Activated CD4-positive, alpha-beta T cell treated with anti-CD3 and anti-CD28 coated beads, Interleukin-2, Interleukin-4, amounts not matched to agents 100 ng/mL and 50 ng/mL, durations not matched to agents 16 hours and 8 hours (primary cell): ENCODE data around the gene AKAP3.
A peak's percentile ranks its signal among the peaks of the same experiment; 100 is the strongest.

Experiments used
- DNase-seq: peaks from one replicate; pipeline ENCODE4 v3.0.0-alpha.2; 2020; ENCODE audit warnings: low spot score

Gene AKAP3

GRCh38 chr12:4648501-4649357 lies at the start of gene AKAP3, which contains the start of gene NDUFA9:
AKAP3 (minus strand) TSS chr12:4649051; CDS start chr12:4638196, 10,855 bp downstream.
NDUFA9 (plus strand) TSS chr12:4649114; CDS start chr12:4649127, 13 bp downstream.
- DNase-seq, result peak; percentile 84

- DNase-seq, result no peak
Observed at GRCh38 chr12:4690760-4691159, 41.9 kb upstream of the AKAP3 start.

GRCh38 chr12:4685317-4685716 lies 36.5 kb upstream of the AKAP3 start:
- no peak for DNase-seq

- no peak for DNase-seq
Observed at GRCh38 chr12:4681732-4682131, 32.9 kb upstream of the AKAP3 start.

GRCh38 chr12:4679711-4680110 lies 30.9 kb upstream of the AKAP3 start:
- DNase-seq, result no peak

GRCh38 chr12:4665236-4665635 lies 16.4 kb upstream of the AKAP3 start:
- DNase-seq, result no peak

GRCh38 chr12:4663971-4664505 lies 15.2 kb upstream of the AKAP3 start:
- no peak for DNase-seq

GRCh38 chr12:4653691-4654090 lies 4.8 kb upstream of the AKAP3 start:
- no peak for DNase-seq

GRCh38 chr12:4653257-4653656 lies 4.4 kb upstream of the AKAP3 start:
- DNase-seq, result no peak

- no peak for DNase-seq
Observed at GRCh38 chr12:4649358-4649661, 459 bp upstream of the AKAP3 start.

GRCh38 chr12:4648104-4648500 lies 749 bp downstream of the AKAP3 start:
- DNase-seq, result no peak

- DNase-seq, result no peak
Observed at GRCh38 chr12:4645023-4645422, 3.8 kb downstream of the AKAP3 start.

- no peak for DNase-seq
Observed at GRCh38 chr12:4643747-4644146, 5.1 kb downstream of the AKAP3 start.

- DNase-seq, result no peak
Observed at GRCh38 chr12:4630262-4630661, 18.6 kb downstream of the AKAP3 start.

GRCh38 chr12:4628406-4628805 lies 20.4 kb downstream of the AKAP3 start:
- no peak for DNase-seq

- no peak for DNase-seq
Observed at GRCh38 chr12:4626543-4626942, 22.3 kb downstream of the AKAP3 start.

- DNase-seq, result no peak
Observed at GRCh38 chr12:4621511-4621910, 27.3 kb downstream of the AKAP3 start.

GRCh38 chr12:4615667-4616066 lies 33.2 kb downstream of the AKAP3 start:
- no peak for DNase-seq

GRCh38 chr12:4610481-4610880 lies 38.4 kb downstream of the AKAP3 start:
- no peak for DNase-seq

- no peak for DNase-seq
Observed at GRCh38 chr12:4609071-4609470, 39.8 kb downstream of the AKAP3 start.

- DNase-seq, result no peak
Observed at GRCh38 chr12:4607056-4607455, 41.8 kb downstream of the AKAP3 start.

GRCh38 chr12:4604684-4605193 lies 44.1 kb downstream of the AKAP3 start:
- DNase-seq, result peak; percentile 92

GRCh38 chr12:4603946-4604345 lies 44.9 kb downstream of the AKAP3 start:
- DNase-seq, result no peak

GRCh38 chr12:4603421-4603820 lies 45.4 kb downstream of the AKAP3 start:
- no peak for DNase-seq
